GM23338 (cell line): ENCODE data around the gene PRDM5. TPM values are rescaled to one million over a fixed set of nuclear protein-coding genes. Genes with fewer than 3 reads are reported as not detected.

Source experiments
- ATAC-seq: fragments of 200-7000 bp; cut with Tn5 transposase; 3 replicates; pipeline ENCODE4 v1.9.1; 2020
- DNase-seq: peaks from one replicate; pipeline ENCODE4 v3.0.0-alpha.2; 2015; ENCODE audit warnings: low spot score
- H2AFZ ChIP-seq: fragments of 200-600 bp; sonication (generic); 2 replicates; pipeline ENCODE4 v1.8.0; 2016; ENCODE audit warnings: antibody characterized with exemption, mild to moderate bottlenecking, moderate library complexity
- H3F3A ChIP-seq: fragments of 200-600 bp; sonication (generic); replicated peaks from 2 replicates; pipeline ENCODE4 v1.8.0; 2017; ENCODE audit warnings: antibody characterized with exemption, mixed run types, low read depth
- H3K27ac ChIP-seq: fragments of 200-600 bp; sonication (generic); 2 replicates; pipeline ENCODE4 v1.6.1; 2016; ENCODE audit warnings: low read depth
- H3K27me3 ChIP-seq: fragments of 200-600 bp; sonication (generic); 2 replicates; pipeline ENCODE4 v1.8.0; 2016; ENCODE audit warnings: mild to moderate bottlenecking, mixed run types, moderate library complexity; ENCODE audit not compliant: insufficient read depth
- H3K36me3 ChIP-seq: fragments of 200-600 bp; sonication (generic); 2 replicates; pipeline ENCODE4 v1.8.0; 2016; ENCODE audit warnings: mild to moderate bottlenecking; ENCODE audit not compliant: insufficient read depth
- H3K4me1 ChIP-seq: fragments of 200-600 bp; sonication (generic); 2 replicates; pipeline ENCODE4 v1.8.0; 2016; ENCODE audit warnings: mild to moderate bottlenecking, moderate library complexity; ENCODE audit not compliant: insufficient read depth
- H3K4me2 ChIP-seq: fragments of 200-600 bp; sonication (generic); 2 replicates; pipeline ENCODE4 v1.7.1; 2017; ENCODE audit warnings: mixed run types
- H3K4me3 ChIP-seq: fragments of 200-600 bp; sonication (generic); 2 replicates; pipeline ENCODE4 v1.6.1; 2016; ENCODE audit warnings: mixed run types
- H3K79me2 ChIP-seq: fragments of 200-600 bp; sonication (generic); replicated peaks from 2 replicates; pipeline ENCODE4 v1.8.0; 2017; ENCODE audit warnings: mild to moderate bottlenecking; ENCODE audit not compliant: insufficient read depth
- H3K9me2 ChIP-seq: fragments of 200-600 bp; sonication (generic); 2 replicates; pipeline ENCODE4 v1.8.0; 2017; ENCODE audit not compliant: insufficient read depth
- H4K20me1 ChIP-seq: fragments of 200-600 bp; sonication (generic); replicated peaks from 2 replicates; pipeline ENCODE4 v1.8.0; 2017; ENCODE audit warnings: mild to moderate bottlenecking; ENCODE audit not compliant: insufficient read depth
- H3K27ac Mint-ChIP-seq: 2 replicates; pipeline ENCODE4 v1.8.0; 2020; ENCODE audit warnings: inconsistent platforms, mild to moderate bottlenecking, moderate library complexity, mixed read lengths
- H3K27me3 Mint-ChIP-seq: 3 replicates; pipeline ENCODE4 v1.8.0; 2022; ENCODE audit warnings: low read depth, mild to moderate bottlenecking, moderate library complexity, mixed read lengths, inconsistent platforms; ENCODE audit not compliant: insufficient read depth, poor library complexity
- H3K36me3 Mint-ChIP-seq: 3 replicates; pipeline ENCODE4 v1.8.0; 2021; ENCODE audit warnings: low read depth, mild to moderate bottlenecking, inconsistent platforms, moderate library complexity, mixed read lengths
- H3K4me1 Mint-ChIP-seq: 3 replicates; pipeline ENCODE4 v1.8.0; 2020; ENCODE audit warnings: mild to moderate bottlenecking, inconsistent platforms, mixed read lengths
- H3K4me3 Mint-ChIP-seq: 3 replicates; pipeline ENCODE4 v1.8.0; 2021; ENCODE audit warnings: moderate library complexity, mild to moderate bottlenecking, inconsistent platforms, mixed read lengths
- H3K9me3 Mint-ChIP-seq: 3 replicates; pipeline ENCODE4 v1.8.0; 2020; ENCODE audit warnings: moderate library complexity, mild to moderate bottlenecking, inconsistent platforms, mixed read lengths
- CREB1 ChIP-seq: fragments of 250-450 bp; sonication (Bioruptor Pico); IDR thresholded peaks from 2 replicates; pipeline ENCODE4 v1.5.0; 2020; ENCODE audit warnings: low read depth, mild to moderate bottlenecking, moderate library complexity
- EZH2 ChIP-seq: fragments of 200-600 bp; sonication (generic); IDR thresholded peaks from one replicate; pipeline ENCODE4 v1.8.0; 2017; ENCODE audit warnings: antibody characterized with exemption, mild to moderate bottlenecking, low read depth; ENCODE audit not compliant: unreplicated experiment
- EZH2phosphoT487 ChIP-seq: fragments of 200-600 bp; sonication (generic); IDR thresholded peaks from one replicate; pipeline ENCODE4 v1.8.1; 2018; ENCODE audit warnings: antibody characterized with exemption; ENCODE audit not compliant: unreplicated experiment
- JUNB ChIP-seq: IDR thresholded peaks from one replicate; pipeline ENCODE4 v1.6.1; 2016; ENCODE audit warnings: antibody characterized with exemption; ENCODE audit not compliant: unreplicated experiment
- NANOG ChIP-seq: IDR thresholded peaks from 2 replicates; pipeline ENCODE4 v1.6.1; 2016; ENCODE audit warnings: antibody characterized with exemption, borderline replicate concordance
- POLR2AphosphoS5 ChIP-seq: IDR thresholded peaks from 2 replicates; pipeline ENCODE4 v1.6.1; 2016; ENCODE audit warnings: antibody characterized with exemption, low read depth
- REST ChIP-seq: IDR thresholded peaks from one replicate; pipeline ENCODE4 v1.6.1; 2018; ENCODE audit warnings: antibody characterized with exemption; ENCODE audit not compliant: unreplicated experiment
- STAT1 ChIP-seq: IDR thresholded peaks from one replicate; pipeline ENCODE4 v1.6.1; 2016; ENCODE audit warnings: antibody characterized with exemption; ENCODE audit not compliant: unreplicated experiment
- ZNF114 ChIP-seq: fragments of 250-450 bp; sonication (Bioruptor Pico); IDR thresholded peaks from 2 replicates; pipeline ENCODE4 v1.5.0; 2020; ENCODE audit warnings: mild to moderate bottlenecking, moderate library complexity
- ZNF331 ChIP-seq: fragments of 250-450 bp; sonication (Bioruptor Pico); IDR thresholded peaks from 2 replicates; pipeline ENCODE4 v1.5.0; 2020; ENCODE audit warnings: low read depth, mild to moderate bottlenecking, moderate library complexity
- polyA plus RNA-seq: library from polyadenylated mRNA; unstranded; fragments of >200 nt; fragmentation: Nextera tagmentation; extraction: Ambion mirVana; gene quantifications from 2 replicates; pipeline ENCODE4 v1.2.1, GENCODE V29; 2016
- total RNA-seq: library from RNA; depleted of rRNA; stranded (reverse); fragments of >200 nt; shearing (Covaris generic); gene quantifications from 2 replicates; pipeline ENCODE4 v1.2.3, GENCODE V29; 2014
- TF ChIP-seq, protein P1 (sequence below): fragments of 250-450 bp; sonication (Bioruptor Pico); IDR thresholded peaks from 2 replicates; pipeline ENCODE4 v1.5.0; 2020; ENCODE audit warnings: mild to moderate bottlenecking, moderate library complexity

The PRDM5 gene
- total and polyA plus RNA-seq, 2 experiments from 2014 or later = 11.2 to 40.4 TPM

GRCh38 chr4:120722655-120723054, 199.9 kb downstream of the PRDM5 start:
- Histone ChIP-seq H3K4me2 (no peak overlapping the region), H3K79me2 (no peaks in the 10 kb centered on the region), H2AFZ (no peak overlapping the region), H3K27ac (no peak overlapping the region), H3K36me3 (no peaks in the 10 kb centered on the region), H4K20me1 (no peaks in the 10 kb centered on the region), H3K9me2 (no peaks in the 10 kb centered on the region), H3K27me3 (no peaks in the 10 kb centered on the region), H3K4me1 (peaks cover 32% of the 10 kb centered on the region), H3K4me3 (no peak overlapping the region), H3F3A (no peaks in the 10 kb centered on the region)
- H3K27me3 Mint-ChIP-seq = peaks cover 1% of the 10 kb centered on the region
- no peak for TF ChIP-seq REST
- no peak for TF ChIP-seq ZNF331
- TF ChIP-seq, protein P1, sequence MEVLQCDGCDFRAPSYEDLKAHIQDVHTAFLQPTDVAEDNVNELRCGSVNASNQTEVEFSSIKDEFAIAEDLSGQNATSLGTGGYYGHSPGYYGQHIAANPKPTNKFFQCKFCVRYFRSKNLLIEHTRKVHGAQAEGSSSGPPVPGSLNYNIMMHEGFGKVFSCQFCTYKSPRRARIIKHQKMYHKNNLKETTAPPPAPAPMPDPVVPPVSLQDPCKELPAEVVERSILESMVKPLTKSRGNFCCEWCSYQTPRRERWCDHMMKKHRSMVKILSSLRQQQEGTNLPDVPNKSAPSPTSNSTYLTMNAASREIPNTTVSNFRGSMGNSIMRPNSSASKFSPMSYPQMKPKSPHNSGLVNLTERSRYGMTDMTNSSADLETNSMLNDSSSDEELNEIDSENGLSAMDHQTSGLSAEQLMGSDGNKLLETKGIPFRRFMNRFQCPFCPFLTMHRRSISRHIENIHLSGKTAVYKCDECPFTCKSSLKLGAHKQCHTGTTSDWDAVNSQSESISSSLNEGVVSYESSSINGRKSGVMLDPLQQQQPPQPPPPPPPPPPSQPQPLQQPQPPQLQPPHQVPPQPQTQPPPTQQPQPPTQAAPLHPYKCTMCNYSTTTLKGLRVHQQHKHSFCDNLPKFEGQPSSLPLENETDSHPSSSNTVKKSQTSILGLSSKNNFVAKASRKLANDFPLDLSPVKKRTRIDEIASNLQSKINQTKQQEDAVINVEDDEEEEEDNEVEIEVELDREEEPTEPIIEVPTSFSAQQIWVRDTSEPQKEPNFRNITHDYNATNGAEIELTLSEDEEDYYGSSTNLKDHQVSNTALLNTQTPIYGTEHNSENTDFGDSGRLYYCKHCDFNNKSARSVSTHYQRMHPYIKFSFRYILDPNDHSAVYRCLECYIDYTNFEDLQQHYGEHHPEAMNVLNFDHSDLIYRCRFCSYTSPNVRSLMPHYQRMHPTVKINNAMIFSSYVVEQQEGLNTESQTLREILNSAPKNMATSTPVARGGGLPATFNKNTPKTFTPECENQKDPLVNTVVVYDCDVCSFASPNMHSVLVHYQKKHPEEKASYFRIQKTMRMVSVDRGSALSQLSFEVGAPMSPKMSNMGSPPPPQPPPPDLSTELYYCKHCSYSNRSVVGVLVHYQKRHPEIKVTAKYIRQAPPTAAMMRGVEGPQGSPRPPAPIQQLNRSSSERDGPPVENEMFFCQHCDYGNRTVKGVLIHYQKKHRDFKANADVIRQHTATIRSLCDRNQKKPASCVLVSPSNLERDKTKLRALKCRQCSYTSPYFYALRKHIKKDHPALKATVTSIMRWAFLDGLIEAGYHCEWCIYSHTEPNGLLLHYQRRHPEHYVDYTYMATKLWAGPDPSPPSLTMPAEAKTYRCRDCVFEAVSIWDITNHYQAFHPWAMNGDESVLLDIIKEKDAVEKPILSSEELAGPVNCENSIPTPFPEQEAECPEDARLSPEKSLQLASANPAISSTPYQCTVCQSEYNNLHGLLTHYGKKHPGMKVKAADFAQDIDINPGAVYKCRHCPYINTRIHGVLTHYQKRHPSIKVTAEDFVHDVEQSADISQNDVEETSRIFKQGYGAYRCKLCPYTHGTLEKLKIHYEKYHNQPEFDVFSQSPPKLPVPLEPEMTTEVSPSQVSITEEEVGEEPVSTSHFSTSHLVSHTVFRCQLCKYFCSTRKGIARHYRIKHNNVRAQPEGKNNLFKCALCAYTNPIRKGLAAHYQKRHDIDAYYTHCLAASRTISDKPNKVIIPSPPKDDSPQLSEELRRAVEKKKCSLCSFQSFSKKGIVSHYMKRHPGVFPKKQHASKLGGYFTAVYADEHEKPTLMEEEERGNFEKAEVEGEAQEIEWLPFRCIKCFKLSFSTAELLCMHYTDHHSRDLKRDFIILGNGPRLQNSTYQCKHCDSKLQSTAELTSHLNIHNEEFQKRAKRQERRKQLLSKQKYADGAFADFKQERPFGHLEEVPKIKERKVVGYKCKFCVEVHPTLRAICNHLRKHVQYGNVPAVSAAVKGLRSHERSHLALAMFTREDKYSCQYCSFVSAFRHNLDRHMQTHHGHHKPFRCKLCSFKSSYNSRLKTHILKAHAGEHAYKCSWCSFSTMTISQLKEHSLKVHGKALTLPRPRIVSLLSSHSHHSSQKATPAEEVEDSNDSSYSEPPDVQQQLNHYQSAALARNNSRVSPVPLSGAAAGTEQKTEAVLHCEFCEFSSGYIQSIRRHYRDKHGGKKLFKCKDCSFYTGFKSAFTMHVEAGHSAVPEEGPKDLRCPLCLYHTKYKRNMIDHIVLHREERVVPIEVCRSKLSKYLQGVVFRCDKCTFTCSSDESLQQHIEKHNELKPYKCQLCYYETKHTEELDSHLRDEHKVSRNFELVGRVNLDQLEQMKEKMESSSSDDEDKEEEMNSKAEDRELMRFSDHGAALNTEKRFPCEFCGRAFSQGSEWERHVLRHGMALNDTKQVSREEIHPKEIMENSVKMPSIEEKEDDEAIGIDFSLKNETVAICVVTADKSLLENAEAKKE = no peak
- no peak for TF ChIP-seq STAT1
- no peak for TF ChIP-seq POLR2AphosphoS5
- no peak for TF ChIP-seq EZH2
- no peak for TF ChIP-seq EZH2phosphoT487
- no peak for TF ChIP-seq JUNB
- TF ChIP-seq ZNF114 = no peak
- no peak for TF ChIP-seq NANOG
- TF ChIP-seq CREB1 (CRISPR knock-in tag) = no peak
- no peaks in the 10 kb centered on the region for H3K9me3 Mint-ChIP-seq
- peak overlapping the region; percentile 4; the same call in 1 of the 2 replicates for H3K27ac Mint-ChIP-seq
- H3K4me3 Mint-ChIP-seq = no peak overlapping the region
- ATAC-seq (peak; percentile 16; the same call in 2 of the 3 replicates), DNase-seq (no peak)
- H3K36me3 Mint-ChIP-seq = no peaks in the 10 kb centered on the region; the same call in 2 of the 3 replicates
- peaks cover 39% of the 10 kb centered on the region for H3K4me1 Mint-ChIP-seq
